K562 (cell line): ENCODE data around the gene ARAP1. TPM values are rescaled to one million over a fixed set of nuclear protein-coding genes. Genes with fewer than 3 reads are reported as not detected.

Experiments used
- CTCF ChIP-seq, 3 experiments: IDR thresholded peaks in 2 of 3; conservative IDR thresholded peaks in 1 of 3; 2 replicates each; pipeline ENCODE4 v1.5.1; 2011 to 2012; ENCODE audit warnings: low read length in 3 of 3, mild to moderate bottlenecking in 3 of 3, control low read depth in 2 of 3, improper control_type of control experiment in 1 of 3, inconsistent platforms in 1 of 3, low read depth in 1 of 3, mixed read lengths in 1 of 3, moderate library complexity in 1 of 3; ENCODE audit not compliant: insufficient read depth in 2 of 3
- EGR1 ChIP-seq: fragments of 450-650 bp; conservative IDR thresholded peaks from 2 replicates; pipeline ENCODE4 v1.6.1; 2017; ENCODE audit warnings: mild to moderate bottlenecking
- FOXJ3 ChIP-seq: sonication (generic); formaldehyde crosslinking; IDR thresholded peaks from 2 replicates; pipeline ENCODE4 v1.4.0; 2020; ENCODE audit warnings: mild to moderate bottlenecking, missing genetic modification reagents
- MAFF ChIP-seq: IDR thresholded peaks from 2 replicates; pipeline ENCODE4 v1.6.1; 2012; ENCODE audit warnings: low read length, improper control_type of control experiment
- NFXL1 ChIP-seq: fragments of 450-650 bp; formaldehyde crosslinking; IDR thresholded peaks from 2 replicates; pipeline ENCODE4 v1.4.0; 2021; ENCODE audit warnings: mild to moderate bottlenecking
- PHF8 ChIP-seq: fragments of 200-600 bp; sonication (generic); IDR thresholded peaks from 2 replicates; pipeline ENCODE4 v1.6.1; 2012; ENCODE audit warnings: mixed run types, mild to moderate bottlenecking, inconsistent platforms, low read length, moderate library complexity, borderline replicate concordance
- ZBTB7A ChIP-seq: IDR thresholded peaks from 2 replicates; pipeline ENCODE4 v1.6.1; 2011; ENCODE audit warnings: low read depth, mild to moderate bottlenecking, low read length, moderate library complexity, borderline replicate concordance; ENCODE audit not compliant: control insufficient read depth
- polyA plus RNA-seq, 8 experiments: library from polyadenylated mRNA; depleted of rRNA in 4 of 8; stranded (reverse) in 5 of 8; unstranded in 3 of 8; fragments of >200 nt; fragmentation: Nextera tagmentation in 2 of 8; fragmentation: Illumina TruSeq in 1 of 8; extraction: Ambion mirVana in 2 of 8; extraction: Trizol in 1 of 8; gene quantifications; 2 replicates each; pipeline versions ENCODE4 v1.2.1 to v1.2.3, GENCODE V29; 2011 to 2014; ENCODE audit warnings: inconsistent platforms in 1 of 8, missing spikeins in 1 of 8
- total RNA-seq, 7 experiments: library from RNA; depleted of rRNA in 6 of 7; stranded (reverse); fragments of >200 nt in 6 of 7; fragmentation: Illumina TruSeq in 2 of 7; extraction: Trizol in 2 of 7; gene quantifications; 2 replicates each; pipeline versions ENCODE4 v1.2.1 to v1.2.3, GENCODE V29; 2011 to 2021; ENCODE audit warnings: low replicate concordance in 1 of 7
- TF ChIP-seq, protein P1 (sequence below): fragments of 250-450 bp; sonication (Bioruptor Pico); IDR thresholded peaks from 2 replicates; pipeline ENCODE4 v1.4.0; 2020
- TF ChIP-seq, protein P2 (sequence below): fragments of 450-650 bp; IDR thresholded peaks from 2 replicates; pipeline ENCODE4 v1.6.1; 2016; ENCODE audit warnings: low read depth

ARAP1 gene
- total and polyA plus RNA-seq, 9 of the 15 experiments (the other 6 are each of a cell fraction or from before 2014, with no cell fraction given): 0.23 to 67.0 (median 24.6) TPM

GRCh38 chr11:72669527-72669926 lies 82.7 kb downstream of the ARAP1 start (continued):
- TF ChIP-seq, protein P1, sequence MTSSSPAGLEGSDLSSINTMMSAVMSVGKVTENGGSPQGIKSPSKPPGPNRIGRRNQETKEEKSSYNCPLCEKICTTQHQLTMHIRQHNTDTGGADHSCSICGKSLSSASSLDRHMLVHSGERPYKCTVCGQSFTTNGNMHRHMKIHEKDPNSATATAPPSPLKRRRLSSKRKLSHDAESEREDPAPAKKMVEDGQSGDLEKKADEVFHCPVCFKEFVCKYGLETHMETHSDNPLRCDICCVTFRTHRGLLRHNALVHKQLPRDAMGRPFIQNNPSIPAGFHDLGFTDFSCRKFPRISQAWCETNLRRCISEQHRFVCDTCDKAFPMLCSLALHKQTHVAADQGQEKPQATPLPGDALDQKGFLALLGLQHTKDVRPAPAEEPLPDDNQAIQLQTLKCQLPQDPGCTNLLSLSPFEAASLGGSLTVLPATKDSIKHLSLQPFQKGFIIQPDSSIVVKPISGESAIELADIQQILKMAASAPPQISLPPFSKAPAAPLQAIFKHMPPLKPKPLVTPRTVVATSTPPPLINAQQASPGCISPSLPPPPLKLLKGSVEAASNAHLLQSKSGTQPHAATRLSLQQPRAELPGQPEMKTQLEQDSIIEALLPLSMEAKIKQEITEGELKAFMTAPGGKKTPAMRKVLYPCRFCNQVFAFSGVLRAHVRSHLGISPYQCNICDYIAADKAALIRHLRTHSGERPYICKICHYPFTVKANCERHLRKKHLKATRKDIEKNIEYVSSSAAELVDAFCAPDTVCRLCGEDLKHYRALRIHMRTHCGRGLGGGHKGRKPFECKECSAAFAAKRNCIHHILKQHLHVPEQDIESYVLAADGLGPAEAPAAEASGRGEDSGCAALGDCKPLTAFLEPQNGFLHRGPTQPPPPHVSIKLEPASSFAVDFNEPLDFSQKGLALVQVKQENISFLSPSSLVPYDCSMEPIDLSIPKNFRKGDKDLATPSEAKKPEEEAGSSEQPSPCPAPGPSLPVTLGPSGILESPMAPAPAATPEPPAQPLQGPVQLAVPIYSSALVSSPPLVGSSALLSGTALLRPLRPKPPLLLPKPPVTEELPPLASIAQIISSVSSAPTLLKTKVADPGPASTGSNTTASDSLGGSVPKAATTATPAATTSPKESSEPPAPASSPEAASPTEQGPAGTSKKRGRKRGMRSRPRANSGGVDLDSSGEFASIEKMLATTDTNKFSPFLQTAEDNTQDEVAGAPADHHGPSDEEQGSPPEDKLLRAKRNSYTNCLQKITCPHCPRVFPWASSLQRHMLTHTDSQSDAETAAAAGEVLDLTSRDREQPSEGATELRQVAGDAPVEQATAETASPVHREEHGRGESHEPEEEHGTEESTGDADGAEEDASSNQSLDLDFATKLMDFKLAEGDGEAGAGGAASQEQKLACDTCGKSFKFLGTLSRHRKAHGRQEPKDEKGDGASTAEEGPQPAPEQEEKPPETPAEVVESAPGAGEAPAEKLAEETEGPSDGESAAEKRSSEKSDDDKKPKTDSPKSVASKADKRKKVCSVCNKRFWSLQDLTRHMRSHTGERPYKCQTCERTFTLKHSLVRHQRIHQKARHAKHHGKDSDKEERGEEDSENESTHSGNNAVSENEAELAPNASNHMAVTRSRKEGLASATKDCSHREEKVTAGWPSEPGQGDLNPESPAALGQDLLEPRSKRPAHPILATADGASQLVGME (CRISPR knock-in tag): no peak
- no peak for TF ChIP-seq NFXL1
- TF ChIP-seq EGR1: no peak
- TF ChIP-seq PHF8: no peak
- no peak for TF ChIP-seq CTCF (IDR thresholded peaks at IDR 0.05 in 2 of 3, conservative IDR thresholded peaks at IDR 0.05 in 1 of 3; ENCODE audit: insufficient read depth in 2 of 3, low read depth in 1 of 3, low read length in 3 of 3)
- no peak for TF ChIP-seq FOXJ3 (CRISPR knock-in tag)
- no peak for TF ChIP-seq ZBTB7A
- TF ChIP-seq MAFF: no peak
- TF ChIP-seq, protein P2, sequence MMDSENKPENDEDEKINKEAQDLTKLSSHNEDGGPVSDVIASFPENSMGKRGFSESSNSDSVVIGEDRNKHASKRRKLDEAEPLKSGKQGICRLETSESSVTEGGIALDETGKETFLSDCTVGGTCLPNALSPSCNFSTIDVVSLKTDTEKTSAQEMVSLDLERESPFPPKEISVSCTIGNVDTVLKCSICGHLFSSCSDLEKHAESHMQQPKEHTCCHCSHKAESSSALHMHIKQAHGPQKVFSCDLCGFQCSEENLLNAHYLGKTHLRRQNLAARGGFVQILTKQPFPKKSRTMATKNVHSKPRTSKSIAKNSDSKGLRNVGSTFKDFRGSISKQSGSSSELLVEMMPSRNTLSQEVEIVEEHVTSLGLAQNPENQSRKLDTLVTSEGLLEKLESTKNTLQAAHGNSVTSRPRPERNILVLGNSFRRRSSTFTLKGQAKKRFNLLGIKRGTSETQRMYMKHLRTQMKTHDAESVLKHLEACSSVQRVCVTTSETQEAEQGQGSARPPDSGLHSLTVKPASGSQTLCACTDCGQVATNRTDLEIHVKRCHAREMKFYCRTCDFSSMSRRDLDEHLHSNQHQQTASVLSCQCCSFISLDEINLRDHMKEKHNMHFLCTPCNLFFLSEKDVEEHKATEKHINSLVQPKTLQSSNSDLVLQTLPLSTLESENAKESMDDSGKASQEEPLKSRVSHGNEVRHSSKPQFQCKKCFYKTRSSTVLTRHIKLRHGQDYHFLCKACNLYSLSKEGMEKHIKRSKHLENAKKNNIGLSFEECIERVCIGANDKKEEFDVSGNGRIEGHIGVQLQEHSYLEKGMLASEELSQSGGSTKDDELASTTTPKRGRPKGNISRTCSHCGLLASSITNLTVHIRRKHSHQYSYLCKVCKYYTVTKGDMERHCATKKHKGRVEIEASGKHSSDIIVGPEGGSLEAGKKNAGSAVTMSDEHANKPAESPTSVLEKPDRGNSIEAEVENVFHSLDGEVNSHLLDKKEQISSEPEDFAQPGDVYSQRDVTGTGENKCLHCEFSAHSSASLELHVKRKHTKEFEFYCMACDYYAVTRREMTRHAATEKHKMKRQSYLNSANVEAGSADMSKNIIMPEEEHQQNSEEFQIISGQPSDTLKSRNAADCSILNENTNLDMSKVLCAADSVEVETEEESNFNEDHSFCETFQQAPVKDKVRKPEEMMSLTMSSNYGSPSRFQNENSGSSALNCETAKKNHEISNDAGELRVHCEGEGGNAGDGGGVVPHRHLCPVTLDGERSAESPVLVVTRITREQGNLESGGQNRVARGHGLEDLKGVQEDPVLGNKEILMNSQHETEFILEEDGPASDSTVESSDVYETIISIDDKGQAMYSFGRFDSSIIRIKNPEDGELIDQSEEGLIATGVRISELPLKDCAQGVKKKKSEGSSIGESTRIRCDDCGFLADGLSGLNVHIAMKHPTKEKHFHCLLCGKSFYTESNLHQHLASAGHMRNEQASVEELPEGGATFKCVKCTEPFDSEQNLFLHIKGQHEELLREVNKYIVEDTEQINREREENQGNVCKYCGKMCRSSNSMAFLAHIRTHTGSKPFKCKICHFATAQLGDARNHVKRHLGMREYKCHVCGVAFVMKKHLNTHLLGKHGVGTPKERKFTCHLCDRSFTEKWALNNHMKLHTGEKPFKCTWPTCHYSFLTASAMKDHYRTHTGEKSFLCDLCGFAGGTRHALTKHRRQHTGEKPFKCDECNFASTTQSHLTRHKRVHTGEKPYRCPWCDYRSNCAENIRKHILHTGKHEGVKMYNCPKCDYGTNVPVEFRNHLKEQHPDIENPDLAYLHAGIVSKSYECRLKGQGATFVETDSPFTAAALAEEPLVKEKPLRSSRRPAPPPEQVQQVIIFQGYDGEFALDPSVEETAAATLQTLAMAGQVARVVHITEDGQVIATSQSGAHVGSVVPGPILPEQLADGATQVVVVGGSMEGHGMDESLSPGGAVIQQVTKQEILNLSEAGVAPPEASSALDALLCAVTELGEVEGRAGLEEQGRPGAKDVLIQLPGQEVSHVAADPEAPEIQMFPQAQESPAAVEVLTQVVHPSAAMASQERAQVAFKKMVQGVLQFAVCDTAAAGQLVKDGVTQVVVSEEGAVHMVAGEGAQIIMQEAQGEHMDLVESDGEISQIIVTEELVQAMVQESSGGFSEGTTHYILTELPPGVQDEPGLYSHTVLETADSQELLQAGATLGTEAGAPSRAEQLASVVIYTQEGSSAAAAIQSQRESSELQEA: no peak
